ENCODE data around the gene ENPP3.
"Not testable (repeated sequence)": the region's sequence is repeated elsewhere in the genome, so short reads cannot be mapped to it uniquely, and the experiment has no call there.

The ENPP3 gene

DNA sequence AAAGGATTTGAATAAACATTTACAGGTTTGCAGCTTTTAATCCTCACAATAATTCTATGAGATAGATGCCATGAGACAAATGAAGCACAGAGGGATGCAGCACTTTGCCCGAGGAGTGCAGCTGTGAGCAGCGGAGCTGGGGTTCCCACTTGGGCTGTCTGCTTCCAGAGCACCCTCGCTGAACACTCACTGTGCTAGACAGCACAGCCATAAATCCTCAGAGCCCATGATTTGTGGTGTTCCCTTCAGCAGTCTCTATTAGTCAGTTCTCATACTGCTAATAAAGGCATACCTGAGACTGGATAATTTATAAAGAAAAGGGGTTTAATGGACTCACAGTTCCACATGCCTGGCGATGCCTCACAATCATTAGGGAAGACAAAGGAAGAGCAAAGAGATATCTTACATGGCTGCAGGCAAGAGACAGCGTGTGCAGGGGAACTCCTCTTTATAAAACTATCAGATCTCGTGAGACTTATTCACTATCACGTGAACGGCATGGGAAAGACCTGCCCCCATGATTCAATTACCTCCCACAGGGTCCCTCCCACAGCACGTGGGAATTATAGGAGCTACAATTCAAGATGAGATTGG is 99.0 kb downstream of the ENPP3 start:
- DNase-seq (ENCODE audit: low read depth) = no peak

- DNase-seq (ENCODE audit: low read depth) = no peak
Measured at GRCh38 chr6:131736811-131737210, 99.7 kb downstream of the ENPP3 start.

DNA sequence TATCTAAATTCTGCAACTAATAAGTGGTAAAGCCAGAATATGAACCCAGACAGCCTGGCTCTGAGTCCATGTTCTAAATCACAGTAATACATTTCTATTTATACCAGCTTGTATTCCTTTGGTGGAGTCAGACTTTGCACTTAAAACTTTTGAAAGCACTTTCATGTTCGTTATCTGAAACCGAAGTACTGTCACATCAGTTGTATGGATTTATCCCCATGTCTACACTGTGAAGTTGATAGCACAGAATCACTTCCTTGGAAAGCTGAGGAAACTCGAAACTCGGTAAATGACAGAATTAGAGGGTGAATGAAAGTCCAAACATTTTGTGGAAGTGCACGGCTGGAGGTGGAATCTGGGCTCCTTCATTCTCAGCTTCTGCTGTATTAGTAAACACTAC is 102.0 kb downstream of the ENPP3 start:
- no peak for DNase-seq (ENCODE audit: low read depth)

DNA sequence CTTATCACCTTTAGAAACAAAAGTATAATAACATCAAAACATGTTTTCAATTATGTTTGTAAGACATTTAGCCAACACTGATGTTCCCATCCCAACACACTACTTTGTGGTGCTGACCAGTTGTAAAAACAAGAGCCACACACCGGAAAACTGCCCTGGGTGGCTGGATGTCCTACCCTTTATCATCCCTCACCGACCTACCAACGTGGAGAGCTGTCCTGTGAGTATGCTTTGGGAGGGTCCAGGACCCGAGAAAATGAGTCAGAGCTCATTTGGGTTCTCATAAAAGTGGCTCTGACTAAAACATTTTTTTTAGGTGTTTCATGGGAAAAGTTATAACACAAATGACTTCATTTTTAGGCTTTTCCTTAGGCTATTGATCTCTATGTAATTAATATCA is 103.1 kb downstream of the ENPP3 start:
- DNase-seq (ENCODE audit: low read depth) = no peak

DNA sequence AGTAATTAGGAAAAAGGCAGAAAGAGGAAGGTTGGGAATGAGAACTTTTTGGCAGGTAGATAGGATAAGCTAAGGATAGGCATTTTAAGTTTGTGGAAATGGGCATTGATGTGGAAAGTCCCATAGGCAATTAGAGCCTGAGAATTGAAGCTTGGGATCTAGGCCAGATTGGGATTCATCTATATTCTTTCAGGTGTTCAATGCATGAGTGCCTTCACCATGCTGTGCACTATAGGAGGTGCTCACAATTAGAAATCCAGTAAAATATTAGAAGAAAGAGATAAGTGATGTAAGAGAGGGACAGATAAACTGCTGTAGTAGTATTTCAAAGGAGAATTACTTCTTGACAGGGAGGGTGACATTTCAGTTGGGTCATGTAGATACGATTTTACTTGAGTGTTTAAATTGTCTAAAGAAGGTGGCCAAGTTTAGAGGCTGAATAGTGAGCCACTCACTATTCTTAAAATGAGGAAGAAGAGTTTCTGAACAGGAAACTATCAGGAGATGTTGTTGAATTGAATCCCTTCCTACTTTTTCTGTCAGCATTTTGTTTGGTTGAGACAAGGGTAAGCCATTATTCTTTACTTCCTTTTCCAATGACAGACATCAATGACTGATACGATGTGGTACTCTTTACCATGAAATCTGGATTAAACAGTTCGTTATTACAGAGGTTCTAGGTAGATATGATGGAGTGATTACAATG is 104.7 kb downstream of the ENPP3 start:
- no peak for DNase-seq (ENCODE audit: low read depth)

DNA sequence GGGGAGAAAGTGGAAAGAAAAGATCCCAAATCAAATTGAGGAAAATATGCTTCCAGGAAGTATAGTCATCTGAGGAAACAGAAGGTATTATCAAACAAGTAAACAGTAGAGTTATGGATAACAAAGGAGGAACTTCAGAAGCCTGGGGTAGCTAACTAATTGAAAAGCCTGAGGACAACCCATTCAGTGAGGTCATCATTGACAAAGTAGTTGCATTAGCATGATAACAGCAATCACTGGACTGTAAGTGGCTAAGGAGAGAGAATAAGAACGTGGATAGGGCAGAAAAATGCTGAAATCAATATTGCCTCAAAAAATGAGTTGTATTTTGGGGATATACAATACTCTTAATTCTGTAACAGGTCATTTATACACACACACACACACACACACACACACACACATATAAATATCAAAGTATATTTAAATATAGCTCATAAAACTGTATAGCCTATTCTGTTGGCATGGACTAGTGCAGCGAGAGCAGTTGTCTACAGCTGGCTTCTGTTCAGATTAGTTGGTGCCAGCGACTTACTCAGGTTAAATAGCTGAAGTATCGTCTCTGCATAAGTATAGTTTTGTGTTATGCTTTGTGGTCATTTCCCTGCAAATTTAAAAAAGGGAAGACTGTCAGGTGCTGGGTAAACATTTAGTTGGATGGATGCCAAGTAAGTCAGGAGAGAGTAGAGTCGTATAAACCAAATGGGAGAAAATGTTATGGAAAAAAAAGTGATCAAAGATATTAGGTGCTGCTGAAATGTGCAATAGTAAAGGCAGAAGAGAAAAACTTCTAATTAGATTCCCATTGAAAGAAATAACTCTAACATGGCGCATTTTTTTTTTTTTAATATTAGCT is 107.6 kb downstream of the ENPP3 start:
- no peak for DNase-seq (ENCODE audit: low read depth)

GRCh38 chr6:131745476-131745875 is 108.4 kb downstream of the ENPP3 start:
- DNase-seq (ENCODE audit: low read depth) = no peak

DNA sequence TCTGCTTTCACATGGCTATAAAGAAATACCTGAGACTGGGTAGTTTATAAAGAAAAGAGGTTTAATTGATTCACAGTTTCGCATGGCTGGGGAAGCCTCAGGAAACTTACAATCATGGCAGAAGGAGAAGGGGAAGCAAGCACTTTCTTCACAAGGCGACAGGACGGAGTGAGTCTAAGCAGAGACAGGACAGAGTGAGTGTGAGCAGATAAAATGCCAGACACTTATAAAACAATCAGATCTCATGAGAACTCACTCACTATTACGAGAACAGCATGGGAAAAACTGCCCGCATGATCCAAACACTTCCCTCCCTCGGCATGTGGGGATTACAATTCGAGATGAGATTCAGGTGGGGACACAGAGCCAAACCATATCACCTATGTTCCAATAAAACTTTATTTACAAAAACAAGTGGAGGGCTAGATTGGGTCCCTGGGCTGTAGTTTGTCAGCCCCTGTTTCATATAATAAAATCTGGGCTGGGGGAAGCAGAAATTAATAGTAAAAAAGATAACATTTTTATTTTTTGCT is 110.8 kb downstream of the ENPP3 start:
- no peak for DNase-seq (ENCODE audit: low read depth)

DNA sequence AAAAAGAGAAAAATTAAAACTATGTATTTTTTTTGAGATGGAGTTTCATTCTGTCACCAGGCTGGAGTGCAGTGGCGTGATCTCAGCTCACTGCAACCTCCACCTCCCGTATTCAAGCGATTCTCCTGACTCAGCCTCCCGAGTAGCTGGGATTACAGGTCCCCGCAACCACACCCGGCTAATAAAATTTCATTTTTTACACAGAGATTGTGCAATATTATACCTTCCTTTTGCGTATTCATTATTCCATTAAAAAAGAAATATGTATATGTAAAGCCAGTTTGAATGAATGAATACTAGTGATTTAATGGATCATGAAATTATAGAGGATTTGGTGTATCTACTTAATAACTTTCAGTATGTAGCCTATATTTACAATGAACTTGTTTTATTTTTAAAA is 111.9 kb downstream of the ENPP3 start:
- DNase-seq (ENCODE audit: low read depth) = no peak

GRCh38 chr6:131751012-131751715 is 114.1 kb downstream of the ENPP3 start:
- DNase-seq (ENCODE audit: low read depth) = not testable (repeated sequence)

GRCh38 chr6:131754088-131754487 is 117.0 kb downstream of the ENPP3 start:
- no peak for DNase-seq (ENCODE audit: low read depth)

GRCh38 chr6:131754715-131755567 is 117.8 kb downstream of the ENPP3 start:
- no peak for DNase-seq (ENCODE audit: low read depth)

DNA sequence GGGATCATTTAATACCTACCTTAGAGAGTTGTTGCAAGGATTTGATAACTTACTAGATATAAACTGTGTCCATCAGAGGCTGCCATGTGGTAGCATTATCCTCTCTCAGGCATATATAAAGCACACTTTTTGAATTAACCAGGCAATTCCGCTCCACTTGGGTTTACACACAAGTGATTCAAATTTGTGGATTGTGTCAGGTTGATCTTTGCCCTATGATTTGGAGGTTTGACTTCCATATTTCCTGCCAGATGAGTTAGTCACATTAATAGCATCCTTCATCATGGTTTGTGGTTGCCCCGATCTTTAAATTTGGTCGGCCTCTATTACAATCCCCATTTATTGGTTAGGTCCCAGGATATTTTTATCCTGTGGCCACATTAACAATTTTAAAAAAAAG is 118.5 kb downstream of the ENPP3 start:
- no peak for DNase-seq (ENCODE audit: low read depth)

DNA sequence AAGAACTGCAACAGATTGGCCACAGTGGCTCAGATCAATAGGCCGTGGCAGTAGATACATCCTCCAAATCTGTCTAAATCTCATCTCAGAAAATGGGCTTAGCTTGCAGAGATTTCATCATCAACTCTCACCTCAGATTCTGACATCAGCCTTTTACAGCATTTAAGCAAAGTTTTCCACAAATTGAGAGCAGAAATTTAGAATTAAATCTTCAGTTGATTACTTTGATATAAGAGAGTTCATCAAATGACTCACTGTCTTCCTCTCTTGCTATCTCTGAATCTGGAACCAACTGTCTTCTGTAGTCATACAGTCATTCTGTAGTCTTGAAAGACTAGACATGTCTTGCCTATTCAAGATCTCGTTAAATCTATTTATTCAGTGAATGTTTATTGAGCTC is 118.9 kb downstream of the ENPP3 start:
- no peak for DNase-seq (ENCODE audit: low read depth)

GRCh38 chr6:131758920-131759319 is 121.8 kb downstream of the ENPP3 start:
- DNase-seq (ENCODE audit: low read depth) = no peak

DNA sequence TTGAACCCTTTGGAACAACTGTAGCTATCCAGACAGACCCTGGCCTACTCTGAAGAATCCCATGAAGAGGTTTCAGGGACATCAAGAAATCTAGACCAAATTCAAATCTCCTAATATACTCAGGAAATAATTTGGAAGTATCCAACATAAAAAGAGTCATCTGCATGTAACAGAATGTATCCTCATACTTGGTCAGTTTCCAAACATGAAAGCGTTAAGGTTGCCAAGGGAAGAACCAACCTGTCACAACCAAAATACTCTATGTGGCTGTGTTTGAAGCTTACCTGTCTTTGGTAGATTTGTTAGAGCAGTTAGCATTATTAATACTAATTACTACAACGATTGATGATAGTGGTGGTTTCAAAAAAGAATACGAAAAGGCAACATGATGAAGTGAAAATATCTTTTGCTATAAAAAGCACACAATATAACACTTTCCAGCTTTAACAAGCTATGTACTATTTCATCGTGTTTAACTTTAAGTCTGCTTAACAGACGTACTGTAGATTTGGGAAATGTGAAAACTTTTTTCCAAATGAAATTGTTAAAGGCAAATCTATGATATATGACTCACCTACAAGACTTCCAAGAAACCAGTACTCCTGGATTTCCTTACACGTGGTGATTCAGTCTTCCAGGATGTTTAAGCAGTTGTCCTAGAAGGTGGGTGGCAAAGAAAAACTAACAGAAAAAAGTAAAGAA is 124.1 kb downstream of the ENPP3 start:
- DNase-seq (ENCODE audit: low read depth) = no peak

DNA sequence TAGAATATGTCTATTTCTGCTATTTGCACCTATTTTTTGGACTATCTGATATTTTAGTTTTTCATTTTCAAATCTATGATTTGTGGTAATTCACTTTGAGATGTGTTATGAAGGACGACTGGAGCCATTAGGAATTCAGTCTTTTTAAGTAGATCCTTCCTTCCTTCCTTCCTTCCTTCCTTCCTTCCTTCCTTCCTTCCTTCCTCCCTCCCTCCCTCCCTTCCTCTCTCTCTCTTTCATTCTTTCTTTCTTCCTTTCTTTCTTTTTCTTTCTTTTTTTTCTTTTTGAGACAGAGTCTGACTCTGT is 124.6 kb downstream of the ENPP3 start:
- no peak for DNase-seq (ENCODE audit: low read depth)

DNA sequence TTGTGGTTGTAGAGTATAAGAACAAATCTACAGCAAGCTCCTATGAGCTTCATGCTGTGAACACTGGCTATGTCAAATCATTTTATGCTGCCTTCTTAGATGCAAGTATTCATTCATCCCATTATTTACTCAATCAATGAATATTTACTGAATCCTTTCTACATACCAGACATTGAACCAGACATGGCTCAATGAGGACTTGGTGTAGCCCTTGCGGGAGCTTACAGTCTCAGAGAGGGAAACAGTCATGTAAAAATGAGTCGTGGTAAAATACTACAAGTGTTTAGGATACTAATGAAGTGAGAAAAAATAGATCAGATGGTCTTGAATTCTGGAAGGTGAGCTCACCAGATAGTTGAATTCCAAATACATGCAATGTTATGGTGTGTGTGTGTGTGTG is 125.9 kb downstream of the ENPP3 start:
- DNase-seq (ENCODE audit: low read depth) = no peak

- DNase-seq (ENCODE audit: low read depth) = no peak
Measured at GRCh38 chr6:131763749-131764148, 126.6 kb downstream of the ENPP3 start.

DNA sequence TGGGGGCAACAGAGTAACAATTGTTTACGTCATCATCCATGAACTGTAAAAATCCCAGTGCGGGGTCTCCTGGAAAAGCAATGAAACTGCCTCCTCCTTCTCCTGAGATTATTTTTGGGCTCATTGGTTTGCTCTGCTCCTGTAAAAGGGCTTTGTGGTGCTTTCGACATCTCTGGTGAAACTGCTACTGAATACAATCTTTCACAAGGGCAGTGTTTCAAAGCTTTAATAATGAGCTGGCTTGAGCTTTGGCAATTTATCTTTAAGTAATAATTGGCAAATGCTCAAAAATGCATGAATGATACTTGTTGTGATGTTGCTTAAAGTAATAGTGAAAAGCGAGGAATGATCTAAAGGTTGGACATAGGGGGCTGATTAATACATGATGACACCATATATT is 127.2 kb downstream of the ENPP3 start:
- DNase-seq (ENCODE audit: low read depth) = no peak

Measured in stimulated activated CD8-positive, alpha-beta memory T cell treated with anti-CD3 and anti-CD28 coated beads, Interleukin-7, amount 100 ng/mL, for 24 hours (primary cell).